Stimulated activated CD4-positive, alpha-beta T cell treated with anti-CD3 and anti-CD28 coated beads, Interleukin-12 subunit alpha, Interleukin-12 subunit beta, amount 100 ng/mL, for 48 hours (primary cell): Measurements from ENCODE around the gene DAPK2.
A peak's percentile ranks its signal among the peaks of the same experiment; 100 is the strongest.
"Not testable (repeated sequence)": the region's sequence is repeated elsewhere in the genome, so short reads cannot be mapped to it uniquely, and the experiment has no call there.

Experiments
- DNase-seq, 3 donors: peaks; one replicate each; pipeline ENCODE4 v3.0.0-alpha.2; 2020; ENCODE audit warnings: low read depth in 2 of 3, low spot score in 1 of 3

DAPK2 gene

DNA sequence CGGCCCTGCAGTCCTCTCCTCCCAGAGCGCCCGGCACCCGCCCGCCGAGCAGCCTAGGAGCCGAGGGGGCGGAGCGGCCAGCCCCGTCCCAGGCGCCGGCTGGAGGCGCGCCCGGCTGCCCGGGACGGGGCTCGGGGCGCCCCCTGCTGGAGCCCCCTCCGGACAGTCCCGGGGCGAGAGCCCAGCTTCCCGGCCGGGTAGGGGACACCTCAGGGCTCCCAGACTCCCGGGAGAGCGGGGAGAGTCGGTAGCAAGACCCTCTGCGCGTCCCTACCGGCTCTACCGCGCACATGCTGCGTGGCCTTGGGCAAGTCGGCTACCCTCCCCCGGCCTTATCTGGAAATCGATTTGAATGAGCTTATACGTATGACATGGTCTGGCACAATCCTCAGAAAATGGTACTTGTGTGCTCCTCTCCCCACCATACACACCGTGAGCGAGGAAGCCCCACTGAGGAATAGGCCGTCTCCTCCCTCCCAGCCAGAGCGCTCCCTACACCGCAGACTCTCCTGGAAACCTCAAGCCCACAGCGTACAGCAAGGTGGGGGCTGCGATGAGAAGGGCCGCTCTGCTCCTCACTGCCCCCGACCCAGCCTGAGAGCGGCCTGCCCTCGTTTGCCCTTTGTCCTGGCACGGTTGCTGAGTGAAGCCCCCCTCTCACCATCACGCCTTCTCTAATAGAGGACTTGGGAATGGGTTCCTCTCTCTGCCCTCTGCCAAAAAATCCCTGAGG is at the start of gene DAPK2:
Gene DAPK2 (minus strand): TSS at position 65 of the 733 bp plus-strand sequence. CDS start 6,224 bp downstream, outside the sequence.
- peak; percentile 25 to 62 (median 45) for DNase-seq

- DNase-seq, result no peak
Measured at GRCh38 chr15:64095431-64095794, 49.1 kb upstream of the DAPK2 start.

DNA sequence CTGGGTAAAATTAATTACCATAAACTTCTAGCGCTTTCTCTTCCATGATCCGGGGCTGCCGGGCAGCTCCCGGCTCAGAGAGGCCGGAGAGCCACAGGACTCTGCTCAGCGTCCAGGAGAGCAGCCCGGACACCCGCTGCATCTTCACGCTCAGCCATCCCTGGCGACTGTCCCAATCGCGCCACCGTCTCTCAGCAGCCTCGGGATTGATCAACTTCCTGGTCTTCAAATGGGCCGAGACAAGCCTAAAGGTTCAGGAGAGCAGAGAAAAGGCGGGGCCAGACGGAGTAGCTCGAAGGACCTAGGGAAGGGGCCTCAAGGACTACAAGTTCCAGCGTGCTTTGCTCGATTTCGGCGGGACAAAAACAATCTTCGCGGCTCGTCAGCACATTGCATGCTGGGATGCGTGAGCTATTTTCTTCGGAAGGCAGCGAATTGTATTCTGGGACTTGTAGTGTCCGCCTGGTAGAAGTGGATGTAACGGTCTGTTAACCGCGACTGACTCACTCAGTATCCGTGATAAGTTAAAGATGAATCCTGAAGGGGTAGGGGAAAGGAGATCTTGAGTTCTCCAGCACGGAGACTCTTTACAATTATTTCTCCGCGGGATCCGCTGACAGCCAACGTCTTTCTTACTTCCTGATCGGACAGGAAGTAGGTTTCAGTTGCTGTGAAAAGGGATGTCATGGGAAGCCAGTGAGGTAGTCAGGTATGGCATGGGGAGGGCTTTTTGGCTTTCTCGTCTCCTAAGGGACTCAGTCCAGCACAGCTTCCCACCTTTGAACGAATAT is 47.5 kb upstream of the DAPK2 start, which contains the start of gene CIAO2A:
Gene CIAO2A (minus strand): TSS at position 212 of the 791 bp plus-strand sequence. CDS start 70 bp downstream, at position 142.
- peak; percentile 90 to 94 (median 93) for DNase-seq

DNA sequence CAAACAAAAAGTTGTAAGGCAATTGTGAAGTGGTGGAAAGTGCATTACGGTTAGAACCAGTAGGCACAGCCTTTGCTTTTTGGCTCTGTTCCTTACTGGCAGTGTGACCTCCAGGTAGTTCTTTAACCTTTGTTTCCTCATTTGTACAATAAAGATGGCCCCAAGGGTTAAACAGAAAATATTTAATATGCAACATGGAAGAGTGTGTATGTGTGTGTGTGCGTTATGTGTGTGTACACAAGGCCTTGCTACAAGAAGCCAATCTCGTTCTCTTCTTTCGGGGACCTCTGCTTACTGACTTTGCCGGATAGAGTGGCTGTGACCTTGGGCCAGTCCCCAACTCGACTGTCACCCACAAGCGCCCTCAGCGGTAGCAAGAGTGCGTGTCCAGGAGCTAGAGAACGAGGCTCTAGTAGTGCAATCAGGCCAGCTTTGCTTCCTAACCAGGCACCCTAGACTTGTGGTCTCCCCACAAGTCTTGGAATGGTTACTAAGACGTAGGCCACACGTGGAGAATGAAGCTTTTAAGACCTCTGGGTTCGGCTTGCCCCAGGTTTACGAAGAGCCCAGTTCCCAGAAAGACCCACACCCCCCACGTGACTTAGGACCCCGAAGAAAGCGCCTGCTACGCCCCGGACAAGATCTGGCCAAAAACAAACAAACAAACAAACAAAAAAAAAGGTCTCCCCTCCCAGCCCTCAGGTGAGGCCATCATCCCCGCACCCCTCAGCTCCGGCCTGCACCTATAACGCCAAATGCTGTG is 46.8 kb upstream of the DAPK2 start:
- DNase-seq, result peak; percentile 17 to 31 (median 27)

- DNase-seq, result no peak
Measured at GRCh38 chr15:64092075-64092820, 46.0 kb upstream of the DAPK2 start.

GRCh38 chr15:64090527-64090926 is 44.2 kb upstream of the DAPK2 start:
- no peak for DNase-seq

DNA sequence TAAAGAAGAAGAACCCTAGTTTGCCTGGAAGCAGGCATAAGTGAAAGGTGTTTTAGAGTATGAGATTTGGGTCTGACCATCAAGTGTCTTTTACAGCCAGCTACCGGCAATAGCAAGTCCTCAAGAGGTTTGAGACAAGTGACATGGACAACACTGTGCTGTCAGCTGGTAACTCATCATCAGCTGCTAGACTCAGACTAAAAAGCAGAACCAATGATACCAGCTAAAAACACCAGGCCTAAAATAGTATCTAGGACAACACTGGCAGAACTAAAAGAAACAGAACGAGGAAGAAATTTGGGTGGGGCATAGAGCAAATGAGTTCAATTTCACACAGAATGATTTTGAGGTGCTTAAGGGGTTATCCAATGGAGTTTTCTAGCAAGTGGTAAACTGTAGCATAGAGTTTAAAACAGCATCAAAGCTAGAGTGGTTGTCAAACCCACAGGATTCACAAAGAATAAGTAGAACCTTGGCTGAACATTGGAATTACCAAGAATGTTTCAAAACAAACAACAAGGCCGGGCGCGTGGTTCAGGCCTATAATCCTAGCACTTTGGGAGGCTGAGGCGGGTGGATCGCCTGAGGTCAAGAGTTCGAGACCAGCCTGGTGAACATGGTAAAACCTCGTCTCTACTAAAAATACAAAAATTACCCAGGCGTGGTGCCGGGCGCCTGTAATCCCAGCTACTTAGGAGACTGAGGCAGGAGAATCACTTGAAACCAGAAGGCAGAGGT is 43.4 kb upstream of the DAPK2 start:
- no peak for DNase-seq

GRCh38 chr15:64082757-64083156 is 36.5 kb upstream of the DAPK2 start:
- DNase-seq, result no peak

DNA sequence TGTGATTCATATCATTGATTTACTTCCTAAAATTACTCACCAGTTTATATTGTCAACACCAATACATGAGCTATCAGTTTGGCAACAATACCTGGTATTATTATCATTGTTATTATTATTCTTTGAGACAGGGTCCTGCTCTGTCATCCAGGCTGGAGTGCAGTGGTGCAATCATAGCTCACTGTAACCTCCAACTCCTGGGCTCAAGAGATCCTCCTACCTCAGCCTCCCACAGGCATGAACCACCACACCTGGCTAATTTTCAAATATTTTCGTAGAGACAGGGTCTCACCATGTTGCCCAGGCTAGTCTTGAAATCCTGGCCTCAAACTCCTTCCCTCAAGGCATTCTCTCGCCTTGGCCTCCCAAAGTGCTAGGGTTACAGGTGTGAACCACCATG is 27.2 kb upstream of the DAPK2 start:
- DNase-seq, result not testable (repeated sequence)

- no peak for DNase-seq
Measured at GRCh38 chr15:64072812-64073211, 26.5 kb upstream of the DAPK2 start.

- DNase-seq, result no peak
Measured at GRCh38 chr15:64071931-64072765, 25.9 kb upstream of the DAPK2 start.

GRCh38 chr15:64070965-64071851 is 24.9 kb upstream of the DAPK2 start:
- no peak for DNase-seq

GRCh38 chr15:64070106-64070505 is 23.8 kb upstream of the DAPK2 start:
- DNase-seq, result no peak

- DNase-seq, result no peak
Measured at GRCh38 chr15:64068133-64068532, 21.8 kb upstream of the DAPK2 start.

DNA sequence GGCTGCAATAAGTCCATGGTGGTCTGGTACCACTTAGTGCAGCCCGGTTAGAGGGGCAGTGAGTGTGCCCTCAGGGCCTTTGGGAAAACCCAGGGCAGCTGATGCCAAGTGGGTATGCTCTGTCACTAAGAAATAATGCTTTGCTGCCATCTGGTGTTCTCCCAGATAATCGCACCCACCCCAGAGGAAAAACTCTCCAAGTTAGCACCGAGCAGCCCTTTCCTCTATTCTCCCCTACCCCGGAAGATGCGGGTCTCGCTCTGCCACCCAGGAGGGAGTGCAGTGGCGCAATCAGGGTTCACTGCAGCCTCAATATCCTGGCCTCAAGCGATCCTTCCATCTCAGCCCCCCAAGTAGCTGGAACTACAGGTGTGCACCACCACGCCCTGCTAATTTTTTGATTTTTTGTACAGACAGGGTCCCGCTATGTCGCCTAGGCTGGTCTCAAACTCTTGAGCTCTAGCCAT is 21.3 kb upstream of the DAPK2 start:
- peak; percentile 40 to 81 (median 52) for DNase-seq

- DNase-seq, result no peak
Measured at GRCh38 chr15:64066451-64066850, 20.2 kb upstream of the DAPK2 start.

- DNase-seq, result no peak
Measured at GRCh38 chr15:64060716-64061115, 14.4 kb upstream of the DAPK2 start.

GRCh38 chr15:64059104-64059503 is 12.8 kb upstream of the DAPK2 start:
- not testable (repeated sequence) for DNase-seq
